Activated naive CD8-positive, alpha-beta T cell treated with anti-CD3 and anti-CD28 coated beads, Interleukin-2, amount 50 U/mL, for 16 hours (primary cell): Measurements from ENCODE around the gene PRKN.

Source experiments
- DNase-seq: peaks from one replicate; pipeline ENCODE4 v3.0.0-alpha.2; 2020; ENCODE audit warnings: low read depth, low spot score

Gene PRKN

DNA sequence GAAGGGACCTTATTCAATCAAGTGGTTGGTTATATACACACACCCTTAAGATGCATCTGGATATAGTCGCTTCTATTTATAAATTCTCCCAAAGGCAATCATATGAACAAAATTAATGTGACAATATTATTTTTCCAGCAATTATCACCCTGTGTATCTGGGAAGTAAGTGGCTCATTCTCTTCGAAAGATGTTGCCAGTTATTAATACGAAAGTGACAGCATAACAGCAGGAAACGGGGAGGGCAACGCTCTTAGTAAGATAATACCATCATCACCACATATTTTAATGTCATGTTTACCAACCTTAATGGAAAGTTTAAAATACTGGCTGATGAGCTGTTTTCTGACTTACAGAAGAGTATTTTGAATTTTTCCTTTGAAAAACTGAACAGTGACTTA, 756.5 kb downstream of the PRKN start:
- DNase-seq, result no peak

DNA sequence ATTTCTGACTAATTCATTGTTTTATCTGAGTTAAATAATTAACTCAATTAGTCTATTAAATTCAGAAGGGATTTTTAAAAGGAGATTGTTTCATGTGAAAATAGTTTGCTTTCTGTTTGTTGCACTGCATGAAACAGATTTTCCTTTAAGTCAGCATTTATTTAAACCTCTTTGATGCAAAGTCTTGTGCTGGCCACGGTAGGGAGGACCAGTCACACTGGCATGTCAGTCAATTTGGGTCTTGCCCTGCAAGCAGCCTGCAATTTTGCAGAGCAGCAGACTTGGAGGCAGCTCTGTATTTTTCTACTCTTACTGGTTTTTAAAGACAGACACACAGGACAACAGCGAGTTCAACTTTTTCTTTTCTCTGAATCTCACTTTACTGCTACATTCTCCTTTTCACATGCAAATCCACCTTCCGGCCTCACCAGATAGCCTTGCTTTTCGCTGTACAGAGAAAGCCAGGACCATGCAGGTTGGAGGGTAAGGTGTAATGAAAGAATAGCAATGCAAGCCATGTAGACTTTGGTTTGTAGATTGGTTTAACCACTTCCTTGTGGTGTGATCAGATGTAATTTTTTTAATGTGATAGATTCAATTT, 763.8 kb downstream of the PRKN start:
- DNase-seq, result no peak

DNA sequence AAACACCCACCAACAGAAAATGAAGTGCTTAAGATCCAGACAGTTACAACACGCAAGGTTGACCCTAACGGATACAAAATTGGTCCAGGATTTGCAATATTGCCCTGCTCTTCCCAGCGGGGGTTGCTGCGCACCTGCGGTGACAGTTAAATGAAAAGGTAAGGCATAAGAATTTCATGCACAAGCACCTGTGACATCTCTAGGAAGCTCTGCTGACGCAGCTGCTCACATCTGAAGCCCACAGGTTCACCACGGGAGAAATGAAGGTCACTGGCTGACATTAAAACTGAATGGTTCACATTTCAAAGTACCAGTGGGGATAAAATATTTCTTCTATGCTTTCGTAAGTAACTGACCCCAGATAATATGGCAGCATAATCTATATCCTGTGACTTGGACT, 764.4 kb downstream of the PRKN start:
- DNase-seq, result no peak

DNA sequence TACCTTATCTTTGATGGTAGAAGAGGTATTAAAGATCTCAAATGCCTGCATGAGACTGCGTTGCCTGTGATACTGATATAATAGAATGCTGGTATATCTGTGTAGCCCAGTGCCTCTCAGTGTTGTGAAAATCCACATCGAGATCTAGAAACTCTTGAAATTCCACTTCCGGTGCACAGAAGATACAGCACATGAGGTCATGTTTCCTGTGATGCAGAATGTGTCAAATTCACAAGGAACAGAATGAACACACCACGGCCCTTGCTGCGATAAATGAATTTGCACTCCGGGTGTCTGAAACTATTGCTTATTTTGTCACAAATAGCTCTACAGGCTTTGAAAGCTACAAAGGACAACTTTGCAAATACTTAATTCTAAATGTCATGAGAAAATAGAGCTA, 765.8 kb downstream of the PRKN start:
- DNase-seq, result no peak

DNA sequence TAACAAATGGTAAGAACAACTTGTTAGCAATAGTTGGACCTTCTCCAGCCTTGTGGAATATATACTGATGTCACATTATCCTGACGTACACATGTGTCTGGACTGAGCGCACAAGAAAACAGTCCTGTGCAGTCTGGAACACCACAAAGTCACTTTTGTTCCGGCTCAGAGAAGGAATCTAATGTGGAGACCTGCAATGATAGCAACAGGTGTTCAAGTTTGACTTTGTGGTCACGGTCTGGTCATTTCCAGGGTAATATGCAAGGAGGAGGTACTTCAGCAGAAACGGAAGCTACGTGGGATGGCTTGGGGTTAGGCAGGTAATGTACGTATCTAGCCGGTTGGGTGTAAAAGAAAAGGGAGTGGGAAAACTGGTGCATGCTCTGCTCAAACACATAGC, 766.5 kb downstream of the PRKN start:
- DNase-seq, result no peak

DNA sequence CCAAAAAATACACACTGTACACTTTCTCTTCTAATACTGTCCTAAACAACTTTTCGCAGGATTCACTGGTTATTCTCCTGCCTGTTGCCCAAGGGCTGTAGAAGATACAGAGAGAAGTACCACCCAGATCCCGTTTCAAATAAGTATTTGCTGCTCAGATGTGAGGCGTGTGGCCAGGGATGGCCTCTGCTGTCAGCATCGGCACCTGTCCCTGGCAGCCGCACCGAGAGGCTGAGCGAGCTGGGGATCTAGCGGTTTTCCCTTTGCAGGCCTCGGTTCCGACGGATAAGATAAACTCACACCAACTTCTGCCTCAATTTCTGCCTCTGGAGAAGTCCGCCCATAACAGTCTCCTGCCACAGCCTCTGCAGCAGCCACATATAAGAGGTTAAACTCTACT, 768.5 kb downstream of the PRKN start:
- DNase-seq, result no peak

DNA sequence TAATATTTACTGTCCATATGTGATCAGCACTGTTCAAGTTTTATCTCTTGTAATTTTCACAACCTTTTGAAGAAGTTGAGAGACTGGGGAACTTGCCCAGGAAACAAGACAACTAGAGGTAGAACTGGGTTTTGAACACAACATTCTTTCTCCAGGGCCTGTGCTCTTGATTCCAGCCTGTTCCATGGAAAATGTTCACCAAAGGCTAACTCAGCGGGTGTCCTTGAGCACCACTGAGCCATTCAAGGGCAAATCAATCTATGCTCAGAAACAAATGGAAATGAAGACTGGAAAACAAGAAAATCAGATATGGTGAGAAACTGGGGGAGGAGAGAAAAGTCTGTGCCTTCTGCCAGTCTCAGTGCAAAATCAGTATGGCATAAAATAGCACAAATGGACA, 771.5 kb downstream of the PRKN start:
- no peak for DNase-seq

DNA sequence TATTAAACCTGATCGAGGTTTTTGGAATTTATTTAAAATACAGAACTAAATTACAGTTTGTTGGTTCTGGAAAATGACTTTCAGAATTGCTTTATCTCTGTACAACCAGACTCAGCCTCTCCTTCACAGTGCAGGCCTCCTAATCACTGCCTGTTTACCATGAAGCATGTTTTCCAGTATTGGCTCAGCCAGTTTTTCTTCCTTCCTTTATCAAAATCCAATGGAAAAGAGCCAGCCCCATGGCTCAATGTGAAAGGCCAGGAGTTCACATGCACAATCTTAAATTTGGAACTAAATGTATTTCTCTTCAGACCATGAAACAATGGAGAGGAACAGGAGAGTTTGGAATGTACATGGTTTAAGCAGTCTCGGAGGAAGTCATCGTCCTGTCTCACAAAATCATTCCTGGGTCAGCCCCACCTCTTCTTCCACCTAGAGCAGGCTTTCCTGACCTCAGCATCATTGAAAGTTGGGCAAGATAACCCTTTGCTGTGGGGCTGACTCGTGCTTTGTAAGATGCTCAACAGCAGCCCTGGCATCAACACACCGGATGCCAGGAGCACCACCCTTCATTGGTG, 772.8 kb downstream of the PRKN start:
- DNase-seq, result no peak

DNA sequence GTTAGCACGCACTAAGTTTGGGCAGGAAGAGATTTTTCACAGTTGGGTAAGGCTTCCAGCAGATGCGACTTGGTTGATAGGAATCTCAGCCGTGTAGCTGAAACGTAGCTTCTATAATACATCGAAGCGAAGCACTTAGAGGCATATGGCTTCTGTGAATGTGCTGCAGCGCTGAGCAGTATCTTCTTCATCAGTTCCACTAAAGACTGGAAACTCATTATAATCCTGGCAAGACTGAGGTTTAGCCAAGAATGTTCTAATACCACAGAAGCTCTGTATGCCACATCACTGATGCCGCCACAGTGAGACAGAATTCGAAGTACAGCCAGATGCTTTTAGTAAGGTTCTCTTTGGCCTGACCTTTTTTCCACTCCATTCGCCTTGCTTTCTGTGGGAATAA, 773.5 kb downstream of the PRKN start:
- no peak for DNase-seq

DNA sequence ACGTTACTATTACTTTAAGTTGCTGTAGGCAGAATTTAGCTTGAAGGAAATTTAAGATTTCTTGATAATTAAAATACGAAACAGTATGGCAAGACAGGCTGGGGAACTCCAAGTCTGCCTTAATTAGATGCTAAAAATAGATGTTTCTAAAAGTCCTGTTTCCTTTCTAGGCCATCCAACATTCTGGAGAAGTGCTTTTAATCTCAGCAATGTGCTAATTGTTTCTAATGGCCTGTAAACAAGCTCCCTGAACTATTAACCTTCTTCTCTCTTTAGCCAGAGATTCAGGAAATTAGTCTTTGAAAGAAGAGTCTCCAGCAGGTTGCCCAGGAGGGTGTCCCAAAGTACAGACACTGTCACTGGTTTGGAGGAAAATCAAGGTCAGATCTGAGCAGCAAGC, 776.4 kb downstream of the PRKN start:
- DNase-seq, result no peak

DNA sequence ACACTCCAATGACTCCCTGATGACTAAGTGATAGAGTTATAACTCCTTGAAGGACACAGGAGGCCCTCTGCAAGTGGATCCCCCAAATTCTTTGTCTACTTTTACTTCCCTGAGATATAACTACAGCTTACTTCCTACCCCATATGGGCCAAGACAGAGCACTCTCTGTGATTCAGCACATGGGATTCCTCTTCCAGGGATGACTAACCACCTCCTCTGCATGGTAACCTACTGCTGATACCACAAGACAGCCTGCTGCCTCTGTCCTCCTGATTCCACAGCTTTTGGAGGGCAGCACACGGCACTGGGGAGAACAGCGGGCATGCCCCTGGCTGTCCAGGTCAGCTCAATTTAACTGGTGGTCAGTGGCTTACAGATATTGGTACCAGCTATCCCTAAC, 778.0 kb downstream of the PRKN start:
- DNase-seq, result no peak

DNA sequence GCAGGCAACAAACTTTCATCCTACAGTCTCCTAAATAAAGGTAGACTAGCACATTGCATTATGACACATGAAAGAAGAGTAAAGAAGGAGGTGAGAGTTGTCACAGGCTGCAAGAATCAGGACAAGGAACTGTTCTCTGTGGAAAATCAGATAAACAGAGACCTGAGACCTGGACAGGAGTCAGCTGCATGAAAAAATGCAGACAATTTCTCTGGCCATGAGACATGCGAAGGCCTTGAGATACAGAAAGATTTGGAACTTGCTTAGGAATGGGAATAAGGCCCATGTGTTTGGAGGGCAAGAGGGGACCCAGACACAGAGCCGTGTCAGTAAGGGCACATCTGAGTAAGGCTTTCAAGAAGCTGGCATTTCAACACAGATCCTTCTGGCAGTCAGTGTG, 779.1 kb downstream of the PRKN start:
- no peak for DNase-seq

DNA sequence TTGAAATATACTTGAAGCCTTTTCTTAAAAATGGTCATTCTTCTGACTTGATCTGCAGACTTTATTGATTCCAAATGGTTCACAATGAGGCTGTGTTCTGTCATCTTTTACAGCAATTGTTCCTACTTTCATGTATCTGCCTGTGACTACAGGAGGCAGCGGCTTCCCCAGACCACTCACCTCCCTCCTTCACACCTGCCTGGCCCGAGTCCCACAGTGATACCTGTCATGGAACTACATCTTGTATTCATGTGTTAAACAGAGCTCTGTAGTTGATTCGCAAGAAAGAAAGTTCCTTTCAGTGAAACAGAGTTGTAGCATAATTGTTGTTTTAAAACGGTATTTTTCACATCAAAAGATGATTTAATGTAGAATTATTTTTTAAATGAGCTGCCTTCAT, 780.2 kb downstream of the PRKN start:
- DNase-seq, result no peak

DNA sequence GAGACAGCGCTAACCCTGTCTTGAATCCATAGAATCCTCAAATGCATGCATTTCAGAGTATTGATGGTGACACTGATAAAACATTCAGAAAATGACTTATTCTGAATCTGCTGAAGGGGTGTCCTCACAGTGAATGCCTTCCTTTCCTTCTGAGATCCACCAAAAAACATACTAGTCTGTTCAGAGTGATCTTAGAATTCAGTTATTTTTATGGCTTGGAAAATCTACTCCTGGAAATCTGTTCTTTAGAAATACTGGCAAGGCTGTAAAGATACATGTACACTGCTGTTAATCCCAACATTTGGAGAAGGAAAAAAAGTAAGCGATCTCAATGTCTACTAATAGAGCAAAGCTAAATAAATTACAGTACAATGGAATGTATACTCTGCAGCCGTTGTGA, 781.1 kb downstream of the PRKN start:
- no peak for DNase-seq

DNA sequence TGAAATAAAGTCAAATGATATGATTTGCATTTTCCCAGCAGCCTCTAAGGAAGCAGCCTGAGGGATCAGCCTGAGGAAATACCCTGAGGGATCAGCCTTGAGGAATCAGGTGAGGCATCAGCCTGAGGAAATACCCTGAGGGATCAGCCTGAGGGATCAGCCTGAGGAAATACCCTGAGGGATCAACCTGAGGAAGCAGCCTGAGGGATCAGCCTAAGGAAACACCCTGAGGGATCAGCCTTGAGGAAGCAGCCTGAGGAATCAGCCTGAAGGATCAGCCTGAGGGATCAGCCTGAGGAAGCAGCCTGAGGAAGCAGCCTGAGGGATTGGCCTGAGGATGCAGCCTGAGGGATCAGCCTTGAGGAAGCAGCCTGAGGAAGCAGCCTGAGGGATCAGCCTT, 784.0 kb downstream of the PRKN start:
- no peak for DNase-seq

DNA sequence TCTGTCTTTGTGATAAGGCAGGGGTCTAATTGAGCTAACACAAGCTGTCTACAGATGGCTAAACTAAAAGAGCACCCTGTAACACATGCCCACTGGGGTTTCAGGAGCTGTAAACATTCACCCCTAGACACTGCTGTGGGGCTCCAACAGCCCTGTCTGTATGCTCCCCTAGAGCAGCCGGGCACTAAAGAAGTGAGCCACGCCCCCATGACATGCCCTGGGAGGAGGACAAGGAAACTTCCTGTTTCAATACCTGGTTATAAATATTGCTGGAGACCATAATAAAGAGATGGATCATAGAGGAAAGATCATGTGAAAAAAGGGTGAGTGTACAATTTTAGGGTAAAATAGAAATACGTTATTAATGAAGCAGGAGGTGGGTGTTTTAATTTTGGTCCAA, 786.0 kb downstream of the PRKN start:
- no peak for DNase-seq

DNA sequence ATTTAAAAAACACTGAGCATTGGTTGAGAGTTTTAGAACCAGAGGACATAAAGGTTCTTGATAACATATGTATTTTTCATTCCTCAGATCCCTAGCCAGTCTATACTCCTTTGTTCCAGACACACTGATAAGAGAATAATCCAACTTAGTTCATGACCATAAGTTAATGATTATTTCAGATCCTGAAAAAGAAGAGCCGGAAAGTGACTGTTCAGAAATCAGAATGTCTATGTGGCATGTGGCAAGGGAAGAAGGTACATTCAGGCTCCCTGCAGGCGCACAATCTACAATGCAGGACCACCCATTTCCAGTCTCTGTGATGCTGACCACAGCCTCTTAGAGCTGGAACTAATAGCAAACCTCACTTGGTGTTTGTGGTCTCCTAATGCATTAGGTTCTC, 787.0 kb downstream of the PRKN start:
- no peak for DNase-seq

DNA sequence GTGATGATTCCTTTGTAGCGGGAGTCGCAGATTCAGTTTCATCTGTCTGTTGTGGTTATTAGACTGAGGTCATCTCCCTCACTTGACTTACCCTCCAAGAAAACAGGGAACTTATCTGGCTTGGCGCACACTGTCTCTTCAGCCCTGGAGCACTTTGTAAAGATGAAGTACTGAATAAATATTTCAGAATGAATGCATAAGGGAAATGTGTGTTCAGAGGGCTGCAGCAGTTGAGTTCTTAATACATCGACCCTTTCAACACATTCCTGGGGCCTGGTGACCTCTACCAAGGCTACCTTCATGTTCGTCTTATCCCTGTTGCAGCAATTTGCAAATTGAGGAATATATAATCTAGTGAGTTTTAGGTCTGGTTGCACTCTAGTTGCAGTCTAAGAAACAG, 801.2 kb downstream of the PRKN start:
- DNase-seq, result no peak

DNA sequence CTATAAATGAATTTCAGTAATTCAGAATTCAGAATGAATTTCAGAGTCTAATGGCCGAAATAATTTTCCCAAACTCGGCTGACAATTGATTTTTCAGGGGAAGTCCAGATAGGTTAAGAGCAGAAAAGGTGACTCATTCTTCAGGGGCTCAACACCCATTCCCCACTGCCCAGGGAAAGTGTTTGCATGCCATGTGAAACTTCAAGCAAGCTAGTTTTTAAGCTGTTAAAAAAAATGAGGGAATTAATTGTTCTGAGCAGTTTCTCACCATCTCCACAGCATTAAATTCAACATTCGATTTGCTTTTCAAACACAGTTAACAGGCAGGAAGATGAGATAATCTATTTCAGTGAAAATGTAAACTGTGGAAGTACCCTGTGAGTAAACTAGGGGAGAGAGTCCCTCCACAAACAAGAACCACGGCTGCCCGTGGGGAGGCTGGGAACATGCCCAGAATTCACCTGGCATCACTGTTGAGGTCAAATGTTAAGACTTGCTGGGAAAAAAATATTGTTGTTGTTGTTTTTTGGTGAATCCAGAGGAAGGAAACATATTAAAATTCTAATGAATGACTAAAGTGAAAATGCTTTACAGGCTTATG, 803.0 kb downstream of the PRKN start:
- no peak for DNase-seq

DNA sequence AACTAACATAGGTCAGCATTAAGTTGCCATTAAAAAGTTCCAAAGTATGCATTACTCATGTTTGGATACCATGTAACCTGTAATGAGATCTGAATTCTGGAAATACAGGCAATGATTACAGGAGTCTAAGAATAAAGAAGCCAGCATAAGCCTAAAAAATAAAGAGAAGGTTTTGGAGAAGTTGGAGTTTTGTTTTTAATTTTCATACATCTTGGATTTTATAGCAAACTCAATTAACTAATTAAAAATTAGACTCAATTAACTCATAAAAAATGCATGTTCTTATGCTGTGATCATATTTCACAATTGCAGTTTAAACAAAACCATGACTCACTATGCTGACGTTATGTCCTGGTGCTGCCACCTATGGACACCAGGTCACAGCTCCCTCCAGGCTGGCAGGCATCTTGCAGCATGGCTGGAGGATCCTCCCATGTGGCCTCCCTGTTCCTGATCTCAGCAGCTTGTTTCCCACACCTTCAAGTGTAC, 804.9 kb downstream of the PRKN start:
- DNase-seq, result no peak

DNA sequence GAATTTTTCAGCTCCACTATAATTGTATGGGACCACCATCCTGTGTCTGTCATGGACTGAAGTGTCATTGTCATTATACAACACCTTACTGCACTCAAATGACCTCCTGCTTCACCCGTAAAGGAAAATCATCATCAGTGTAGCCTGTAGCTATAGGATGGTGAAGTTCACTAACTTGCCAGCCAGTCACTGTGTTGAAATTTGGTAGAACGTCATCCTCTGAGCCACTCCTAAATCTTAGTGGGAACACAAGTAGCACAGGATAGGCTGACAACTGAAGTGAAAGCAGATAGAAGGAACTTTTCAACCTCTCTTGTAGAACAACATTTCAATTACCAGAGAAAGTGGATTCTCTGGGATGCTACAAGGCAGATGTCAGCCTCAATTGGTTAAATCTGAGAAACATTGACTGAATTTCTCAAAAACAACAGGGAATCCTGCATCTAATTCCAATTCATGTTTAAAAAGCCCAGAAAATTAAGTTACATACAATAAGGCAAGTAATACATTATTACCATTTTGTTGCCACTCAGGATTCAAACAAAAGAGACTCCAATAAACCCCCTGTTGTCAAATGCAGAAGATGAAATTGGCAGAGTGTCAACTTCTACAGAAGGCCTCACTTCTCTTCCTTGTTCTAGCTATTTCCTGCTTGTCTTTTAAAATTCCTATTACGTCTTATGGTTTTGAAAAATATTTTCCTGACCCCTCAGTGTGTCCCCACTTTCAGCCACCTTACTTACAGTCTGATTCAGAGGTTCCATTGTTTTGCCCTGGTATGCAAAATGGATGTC, 805.8 kb downstream of the PRKN start:
- no peak for DNase-seq

DNA sequence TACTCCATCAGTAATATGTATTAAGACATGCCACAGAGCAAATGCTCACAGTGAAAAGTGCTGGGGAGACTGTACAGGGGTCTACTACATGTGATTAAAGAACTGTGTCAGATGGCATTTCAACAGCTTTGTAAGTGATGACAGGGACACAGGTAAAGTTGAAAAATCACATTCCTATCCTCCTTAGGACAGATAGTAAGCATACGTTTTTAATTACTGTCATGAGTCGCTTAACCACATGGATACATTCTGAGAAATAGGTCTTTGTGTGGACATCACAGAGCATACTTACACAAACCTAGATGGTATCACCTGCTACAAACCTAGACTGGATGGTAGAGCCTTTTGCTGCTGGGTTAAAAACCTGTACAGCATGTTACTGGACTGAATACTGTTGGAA, 807.9 kb downstream of the PRKN start:
- DNase-seq, result no peak
